ENCODE results near the gene MYDGF.

The MYDGF gene

GRCh38 chr19:4673726-4674125, 3.6 kb upstream of the MYDGF start:
- DNase-seq = no peak

GRCh38 chr19:4673216-4673615, 3.1 kb upstream of the MYDGF start:
- no peak for DNase-seq

GRCh38 chr19:4671185-4671851, 1.2 kb upstream of the MYDGF start:
- DNase-seq = no peak

GRCh38 chr19:4664642-4665041, 5.5 kb downstream of the MYDGF start:
- no peak for DNase-seq

GRCh38 chr19:4662812-4663211, 7.3 kb downstream of the MYDGF start:
- DNase-seq = no peak

- no peak for DNase-seq
Observed at GRCh38 chr19:4662020-4662695, 8.0 kb downstream of the MYDGF start.

- no peak for DNase-seq
Observed at GRCh38 chr19:4660993-4661392, 9.1 kb downstream of the MYDGF start.

- DNase-seq = no peak
Observed at GRCh38 chr19:4660181-4660791, 9.9 kb downstream of the MYDGF start.

- DNase-seq = no peak
Observed at GRCh38 chr19:4657835-4658234, 12.3 kb downstream of the MYDGF start.

GRCh38 chr19:4657262-4657661, 12.9 kb downstream of the MYDGF start:
- no peak for DNase-seq

GRCh38 chr19:4656102-4656501, 14.0 kb downstream of the MYDGF start:
- no peak for DNase-seq

GRCh38 chr19:4654437-4655361, 15.4 kb downstream of the MYDGF start:
- no peak for DNase-seq

- no peak for DNase-seq
Observed at GRCh38 chr19:4653793-4654436, 16.2 kb downstream of the MYDGF start.

GRCh38 chr19:4652075-4652474, 18.1 kb downstream of the MYDGF start:
- DNase-seq = no peak

- DNase-seq = no peak
Observed at GRCh38 chr19:4650159-4650558, 20.0 kb downstream of the MYDGF start.

GRCh38 chr19:4649392-4650047, 20.6 kb downstream of the MYDGF start:
- no peak for DNase-seq

GRCh38 chr19:4647676-4648644, 22.2 kb downstream of the MYDGF start:
- no peak for DNase-seq

GRCh38 chr19:4645718-4646117, 24.4 kb downstream of the MYDGF start:
- no peak for DNase-seq

- DNase-seq = no peak
Observed at GRCh38 chr19:4642625-4643024, 27.5 kb downstream of the MYDGF start.

- DNase-seq = no peak
Observed at GRCh38 chr19:4641132-4641531, 29.0 kb downstream of the MYDGF start.

Data from NCI-H748 treated with DMSO at 0.1 percent for 48 hours (cell line).